PC-9 (cell line): ENCODE measurements around the gene OR6J1.

Experiments
- CTCF ChIP-seq: fragments of 200-600 bp; sonication (generic); conservative IDR thresholded peaks from 2 replicates; pipeline ENCODE4 v1.6.1; 2017; ENCODE audit warnings: mixed run types, antibody characterized with exemption, mild to moderate bottlenecking, moderate library complexity
- EZH2 ChIP-seq: fragments of 200-600 bp; sonication (generic); IDR thresholded peaks from 2 replicates; pipeline ENCODE4 v1.8.0; 2017; ENCODE audit warnings: antibody characterized with exemption, low read depth

- TF ChIP-seq CTCF (no peak), EZH2 (no peak)
Measured at GRCh38 chr14:22583994-22584393, 60.2 kb downstream of the OR6J1 start.
